Endometrium (tissue), 2 donors: ENCODE results near the gene AHSP.
"Not testable (repeated sequence)": the region's sequence is repeated elsewhere in the genome, so short reads cannot be mapped to it uniquely, and the experiment has no call there.

Source experiments
- FAIRE-seq: peaks from 2 replicates; lab custom pipeline; 2012; peaks lifted over from hg19 to GRCh38; lab: Jason Lieb, UNC
- donor health status: control.
- donor health status: control.

The AHSP gene

GRCh38 chr16:31527734-31528274, at the start of gene AHSP:
TSS of gene AHSP (plus strand) at chr16:31527900. CDS start at chr16:31528140, 240 bp downstream.
- FAIRE-seq, result no peak

- FAIRE-seq, result no peak
Measured at GRCh38 chr16:31478956-31479355, 48.7 kb upstream of the AHSP start.

DNA sequence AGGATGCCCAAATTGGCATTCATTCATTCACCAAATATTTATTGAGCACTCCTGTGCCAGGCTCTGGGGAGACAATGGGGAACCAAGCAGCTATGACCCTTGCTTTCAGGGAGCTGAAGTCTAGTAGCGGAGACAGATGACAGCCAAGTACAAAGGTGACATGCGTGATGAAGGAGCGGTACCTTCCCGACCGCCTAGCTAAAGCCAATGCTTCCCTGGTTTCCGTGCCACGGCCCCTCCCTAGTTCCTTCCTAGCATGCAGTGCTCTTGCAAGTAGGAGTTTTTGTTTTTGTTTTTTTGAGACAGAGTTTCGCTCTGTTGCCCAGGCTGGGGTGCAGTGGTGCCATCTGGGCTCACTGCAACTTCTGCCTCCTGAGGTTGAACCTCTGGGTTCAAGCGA, 47.9 kb upstream of the AHSP start:
- no peak for FAIRE-seq

DNA sequence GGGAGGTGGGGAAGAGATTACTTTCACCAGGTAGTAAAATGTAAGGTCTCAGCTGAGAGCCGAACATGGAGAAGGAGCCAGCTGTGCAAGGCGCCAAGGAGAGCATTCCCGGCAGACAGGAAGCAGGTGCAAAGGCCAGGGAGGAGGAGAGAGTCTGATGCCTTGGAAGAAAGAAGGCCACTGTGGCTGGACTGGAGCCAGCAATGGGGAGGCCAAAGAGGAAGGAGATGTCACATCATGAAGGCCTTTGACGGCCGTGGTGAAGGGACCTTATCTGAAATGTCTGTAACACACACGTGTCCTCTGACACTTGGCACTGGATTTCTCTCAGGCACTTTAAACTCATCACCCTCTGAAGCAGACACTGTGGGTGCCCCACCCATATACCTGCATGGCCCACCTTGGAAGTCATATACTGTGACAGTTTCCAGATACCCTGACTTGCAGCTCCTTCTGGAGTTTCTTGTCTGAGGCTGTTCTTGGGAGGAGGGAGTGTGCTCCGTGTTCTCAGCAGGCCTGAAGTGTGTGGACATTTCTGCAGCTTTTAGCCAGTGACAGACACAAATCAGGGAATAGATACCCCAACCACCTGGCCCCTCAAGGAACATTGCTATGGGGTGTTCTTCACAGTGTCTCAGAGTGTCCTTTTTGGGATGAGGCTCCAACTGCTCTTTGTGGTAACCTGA, 46.7 kb upstream of the AHSP start:
- no peak for FAIRE-seq

DNA sequence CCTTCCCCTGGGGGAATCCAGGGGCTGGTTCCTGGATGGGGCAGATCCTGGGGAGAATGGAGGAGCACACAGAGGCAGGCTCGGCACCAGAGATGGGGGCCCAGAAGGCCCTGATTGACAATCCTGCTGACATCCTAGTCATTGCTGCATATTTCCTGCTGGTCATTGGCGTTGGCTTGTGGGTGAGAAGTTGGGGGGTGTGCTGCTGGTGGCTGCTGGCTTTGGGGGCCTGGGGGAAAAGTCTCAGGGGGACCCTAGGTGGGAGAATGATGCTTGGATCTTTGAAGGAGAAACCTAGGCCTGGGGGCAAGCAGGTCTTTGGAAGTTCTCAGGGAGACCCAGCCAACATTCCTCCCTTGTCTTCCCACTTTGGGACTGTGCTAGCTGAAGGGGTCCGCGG, 44.6 kb upstream of the AHSP start, which contains the start of gene SLC5A2:
Gene SLC5A2, plus strand, starts transcription at position 43 of the 400 bp plus-strand sequence. Its CDS starts 14 bp downstream, at position 57.
- no peak for FAIRE-seq

- FAIRE-seq, result not testable (repeated sequence)
Measured at GRCh38 chr16:31484048-31484447, 43.7 kb upstream of the AHSP start.

DNA sequence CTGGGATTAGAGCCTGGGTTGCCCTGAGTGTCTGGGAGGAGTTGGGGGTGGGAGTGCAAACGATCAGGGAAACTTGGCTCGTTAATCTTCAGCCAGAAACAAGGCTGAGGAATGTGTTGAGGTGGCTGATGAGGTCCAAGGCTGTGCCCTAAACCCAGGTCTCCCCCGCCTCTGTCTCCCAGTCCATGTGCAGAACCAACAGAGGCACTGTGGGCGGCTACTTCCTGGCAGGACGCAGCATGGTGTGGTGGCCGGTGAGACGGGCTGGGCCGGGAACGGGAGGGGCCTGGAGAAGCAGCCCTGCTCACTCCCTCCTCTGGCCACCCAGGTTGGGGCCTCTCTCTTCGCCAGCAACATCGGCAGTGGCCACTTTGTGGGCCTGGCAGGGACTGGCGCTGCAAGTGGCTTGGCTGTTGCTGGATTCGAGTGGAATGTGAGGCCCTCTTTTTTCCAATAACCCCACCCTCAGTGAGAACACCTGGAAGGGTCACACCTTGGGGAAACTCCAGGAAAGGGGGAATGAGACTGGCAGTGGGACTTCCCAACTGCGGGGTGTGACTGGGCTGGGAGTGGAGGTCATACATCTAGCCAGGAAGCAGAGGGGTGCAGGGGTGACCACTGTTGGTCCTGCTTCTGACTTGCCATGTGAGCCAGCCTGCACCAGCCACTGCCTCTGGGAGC, 43.1 kb upstream of the AHSP start:
- no peak for FAIRE-seq

DNA sequence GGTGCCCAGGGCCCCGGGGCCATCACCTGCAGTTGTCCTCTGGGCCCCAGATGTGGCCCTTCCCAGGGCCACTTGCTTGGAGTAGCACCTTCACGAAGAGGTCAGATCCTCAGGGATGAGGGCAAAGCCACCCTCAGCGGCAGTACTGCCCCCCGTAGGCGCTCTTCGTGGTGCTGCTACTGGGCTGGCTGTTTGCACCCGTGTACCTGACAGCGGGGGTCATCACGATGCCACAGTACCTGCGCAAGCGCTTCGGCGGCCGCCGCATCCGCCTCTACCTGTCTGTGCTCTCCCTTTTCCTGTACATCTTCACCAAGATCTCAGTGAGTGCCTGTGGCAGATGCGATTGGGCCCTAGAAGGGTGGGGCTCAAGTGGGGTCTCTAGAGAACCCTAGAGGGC, 42.1 kb upstream of the AHSP start:
- FAIRE-seq, result no peak

DNA sequence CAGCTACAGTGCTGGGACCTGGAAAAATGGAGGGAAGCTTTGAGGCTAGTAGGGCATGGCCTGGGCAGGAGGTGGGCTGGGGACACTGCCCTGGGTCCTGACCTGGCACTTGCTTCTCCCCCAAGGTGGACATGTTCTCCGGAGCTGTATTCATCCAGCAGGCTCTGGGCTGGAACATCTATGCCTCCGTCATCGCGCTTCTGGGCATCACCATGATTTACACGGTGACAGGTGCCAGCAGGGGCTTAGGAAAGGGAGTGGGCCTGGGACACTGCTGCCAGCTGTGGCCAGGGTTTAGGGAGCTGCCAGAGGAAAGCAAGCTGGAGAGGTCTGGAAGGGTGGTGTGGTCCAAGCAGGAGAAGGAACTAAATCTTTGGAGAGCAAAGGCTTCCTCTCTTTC, 41.7 kb upstream of the AHSP start:
- FAIRE-seq, result no peak

- FAIRE-seq, result no peak
Measured at GRCh38 chr16:31487071-31487719, 40.5 kb upstream of the AHSP start.

GRCh38 chr16:31487720-31488467, 39.8 kb upstream of the AHSP start:
- no peak for FAIRE-seq

GRCh38 chr16:31488468-31489297, 39.0 kb upstream of the AHSP start:
- FAIRE-seq, result no peak

DNA sequence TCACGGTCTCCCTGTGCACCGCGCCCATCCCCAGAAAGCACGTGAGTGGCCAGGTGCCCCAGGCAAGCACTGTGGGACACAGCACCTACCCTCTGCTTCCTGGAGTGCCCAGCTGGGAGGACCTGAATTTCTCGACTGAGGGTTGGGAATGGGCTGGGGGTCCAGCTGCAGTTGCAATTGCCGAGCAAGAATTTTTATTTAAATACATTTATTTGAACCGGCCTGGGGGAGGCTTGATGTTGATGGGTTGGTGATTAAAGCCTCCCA, 38.5 kb upstream of the AHSP start:
- no peak for FAIRE-seq

GRCh38 chr16:31489616-31490584, 37.8 kb upstream of the AHSP start:
- FAIRE-seq, result no peak

DNA sequence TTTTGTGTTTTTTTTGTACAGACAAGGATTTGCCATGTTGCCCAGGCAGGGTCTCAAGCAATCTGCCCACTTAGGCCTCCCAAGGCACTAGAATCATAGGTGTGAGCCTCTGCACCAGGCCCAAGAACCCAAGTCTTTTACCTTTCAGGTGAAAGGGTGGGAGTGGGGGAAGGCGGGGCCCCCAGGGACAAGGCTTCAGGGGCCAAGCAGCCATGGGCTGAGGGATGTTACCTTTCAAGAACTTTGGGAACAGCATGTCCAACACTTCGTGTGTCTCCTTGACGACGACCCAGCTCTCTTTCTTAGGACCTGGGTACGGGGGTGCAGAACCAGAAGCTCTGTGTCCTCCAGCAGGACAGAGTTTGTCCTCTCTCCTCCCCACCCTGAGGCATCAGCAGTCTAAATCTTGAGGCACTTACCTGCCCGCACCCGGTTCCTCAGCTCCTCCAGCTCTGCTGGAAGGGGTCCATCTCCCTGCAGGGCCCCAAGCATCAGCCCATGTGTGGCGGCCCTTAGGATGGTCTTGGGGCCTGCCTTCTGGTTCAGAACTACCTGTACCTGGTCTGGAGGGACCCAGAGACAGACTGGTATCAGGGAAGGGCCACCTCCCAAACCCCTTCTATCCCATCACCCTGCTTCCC, 35.8 kb upstream of the AHSP start:
- no peak for FAIRE-seq

DNA sequence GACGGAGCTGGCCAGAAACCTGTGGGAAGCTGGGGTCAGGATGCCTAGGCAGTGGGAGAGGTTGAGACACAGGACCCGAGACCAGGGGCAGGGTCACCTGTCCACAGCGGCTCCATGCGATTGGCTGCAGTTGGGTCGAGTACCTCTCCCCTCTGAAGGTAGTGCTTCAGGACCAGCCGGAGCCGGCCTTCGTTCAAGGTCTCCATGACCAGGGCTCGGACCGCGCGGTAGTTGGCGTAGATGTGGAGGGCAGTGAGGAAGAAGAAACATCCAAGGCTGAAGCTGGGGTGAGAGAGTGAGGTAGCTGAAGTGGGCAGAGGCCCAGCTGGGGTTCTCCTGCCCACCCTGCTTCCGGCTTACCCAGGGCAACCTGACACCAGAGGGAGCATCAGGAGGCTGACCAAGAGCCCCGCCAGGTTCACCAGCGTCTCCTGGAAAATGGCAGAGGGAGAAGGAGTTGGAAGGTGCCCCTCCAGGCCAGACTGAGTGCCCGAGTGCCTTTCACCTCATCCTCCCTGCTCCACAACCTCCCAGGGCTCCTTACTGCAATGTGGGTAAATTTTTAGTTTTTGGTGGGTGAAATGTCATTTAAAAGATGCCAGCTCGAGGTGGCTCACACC, 34.1 kb upstream of the AHSP start:
- FAIRE-seq, result no peak

DNA sequence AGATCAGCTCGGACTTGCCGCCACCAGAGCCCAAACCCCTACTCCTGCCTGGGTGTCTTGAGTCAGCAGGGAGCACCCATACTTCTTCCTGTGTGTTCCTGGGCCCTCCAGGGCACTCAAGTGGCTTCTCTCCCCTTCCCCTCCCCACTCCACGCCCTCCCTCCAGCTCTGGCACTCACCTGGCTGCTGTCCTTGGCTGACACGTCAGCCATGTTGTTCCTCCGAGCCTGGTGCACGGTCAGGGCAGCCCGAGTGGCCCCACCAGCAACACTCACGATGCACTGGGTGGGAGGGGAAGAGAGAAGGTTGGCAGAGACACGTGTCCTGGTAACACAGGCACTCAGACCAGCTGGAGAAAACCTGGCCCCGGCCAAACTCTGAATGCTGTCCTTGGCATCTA, 31.0 kb upstream of the AHSP start:
- FAIRE-seq, result no peak

- FAIRE-seq, result no peak
Measured at GRCh38 chr16:31498493-31498892, 29.2 kb upstream of the AHSP start.

DNA sequence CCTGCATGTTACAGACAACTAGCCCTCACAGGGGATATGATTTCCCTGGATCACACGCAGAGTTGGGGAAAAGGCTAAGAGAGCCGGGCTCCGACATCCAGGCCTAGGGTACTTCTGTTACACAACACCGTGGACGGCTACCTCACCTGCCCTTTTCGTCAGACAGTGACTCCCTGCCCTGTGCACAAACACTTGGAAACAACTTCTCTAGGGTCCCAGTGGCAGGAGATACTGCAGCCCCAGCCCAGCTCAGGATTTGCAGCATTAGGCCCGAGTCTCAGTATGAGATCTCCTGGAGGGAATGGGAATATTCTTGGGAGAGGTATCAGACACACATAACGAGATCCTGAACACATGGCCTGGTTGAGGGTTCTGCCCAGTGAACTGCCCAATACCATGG, 27.8 kb upstream of the AHSP start:
- no peak for FAIRE-seq
